HepG2 (cell line): Measurements from ENCODE around the gene KIRREL3.

Source experiments
- EZH2 ChIP-seq: conservative IDR thresholded peaks from 2 replicates; pipeline ENCODE4 v1.6.1; 2012; ENCODE audit warnings: mild to moderate bottlenecking, low read depth, low read length, moderate library complexity
- PHF21A ChIP-seq: sonication (generic); formaldehyde crosslinking; IDR thresholded peaks from 2 replicates; pipeline ENCODE4 v1.5.0; 2020; ENCODE audit warnings: mild to moderate bottlenecking, missing genetic modification reagents
- TCF7 ChIP-seq: sonication (generic); IDR thresholded peaks from 2 replicates; pipeline ENCODE4 v1.6.1; 2016; ENCODE audit warnings: antibody characterized with exemption, low read depth
- ZEB1 ChIP-seq: IDR thresholded peaks from 2 replicates; pipeline ENCODE4 v1.6.1; 2012; ENCODE audit warnings: mild to moderate bottlenecking, low read depth, inconsistent platforms; ENCODE audit not compliant: insufficient replicate concordance
- ZNF430 ChIP-seq: sonication (generic); formaldehyde crosslinking; IDR thresholded peaks from 2 replicates; pipeline ENCODE4 v1.9.0; 2021; ENCODE audit warnings: mild to moderate bottlenecking, missing genetic modification reagents
- TF ChIP-seq, protein P1 (sequence below): sonication (generic); formaldehyde crosslinking; IDR thresholded peaks from 2 replicates; pipeline ENCODE4 v1.4.0; 2020; ENCODE audit warnings: mild to moderate bottlenecking, missing genetic modification reagents
- TF ChIP-seq, protein P2 (sequence below): sonication (generic); formaldehyde crosslinking; IDR thresholded peaks from 2 replicates; pipeline ENCODE4 v1.4.0; 2020; ENCODE audit warnings: missing genetic modification reagents

- TF ChIP-seq EZH2 (no peak), ZNF430 (no peak), PHF21A (CRISPR knock-in tag) (no peak), TCF7 (no peak), ZEB1 (no peak)
- TF ChIP-seq, protein P1, sequence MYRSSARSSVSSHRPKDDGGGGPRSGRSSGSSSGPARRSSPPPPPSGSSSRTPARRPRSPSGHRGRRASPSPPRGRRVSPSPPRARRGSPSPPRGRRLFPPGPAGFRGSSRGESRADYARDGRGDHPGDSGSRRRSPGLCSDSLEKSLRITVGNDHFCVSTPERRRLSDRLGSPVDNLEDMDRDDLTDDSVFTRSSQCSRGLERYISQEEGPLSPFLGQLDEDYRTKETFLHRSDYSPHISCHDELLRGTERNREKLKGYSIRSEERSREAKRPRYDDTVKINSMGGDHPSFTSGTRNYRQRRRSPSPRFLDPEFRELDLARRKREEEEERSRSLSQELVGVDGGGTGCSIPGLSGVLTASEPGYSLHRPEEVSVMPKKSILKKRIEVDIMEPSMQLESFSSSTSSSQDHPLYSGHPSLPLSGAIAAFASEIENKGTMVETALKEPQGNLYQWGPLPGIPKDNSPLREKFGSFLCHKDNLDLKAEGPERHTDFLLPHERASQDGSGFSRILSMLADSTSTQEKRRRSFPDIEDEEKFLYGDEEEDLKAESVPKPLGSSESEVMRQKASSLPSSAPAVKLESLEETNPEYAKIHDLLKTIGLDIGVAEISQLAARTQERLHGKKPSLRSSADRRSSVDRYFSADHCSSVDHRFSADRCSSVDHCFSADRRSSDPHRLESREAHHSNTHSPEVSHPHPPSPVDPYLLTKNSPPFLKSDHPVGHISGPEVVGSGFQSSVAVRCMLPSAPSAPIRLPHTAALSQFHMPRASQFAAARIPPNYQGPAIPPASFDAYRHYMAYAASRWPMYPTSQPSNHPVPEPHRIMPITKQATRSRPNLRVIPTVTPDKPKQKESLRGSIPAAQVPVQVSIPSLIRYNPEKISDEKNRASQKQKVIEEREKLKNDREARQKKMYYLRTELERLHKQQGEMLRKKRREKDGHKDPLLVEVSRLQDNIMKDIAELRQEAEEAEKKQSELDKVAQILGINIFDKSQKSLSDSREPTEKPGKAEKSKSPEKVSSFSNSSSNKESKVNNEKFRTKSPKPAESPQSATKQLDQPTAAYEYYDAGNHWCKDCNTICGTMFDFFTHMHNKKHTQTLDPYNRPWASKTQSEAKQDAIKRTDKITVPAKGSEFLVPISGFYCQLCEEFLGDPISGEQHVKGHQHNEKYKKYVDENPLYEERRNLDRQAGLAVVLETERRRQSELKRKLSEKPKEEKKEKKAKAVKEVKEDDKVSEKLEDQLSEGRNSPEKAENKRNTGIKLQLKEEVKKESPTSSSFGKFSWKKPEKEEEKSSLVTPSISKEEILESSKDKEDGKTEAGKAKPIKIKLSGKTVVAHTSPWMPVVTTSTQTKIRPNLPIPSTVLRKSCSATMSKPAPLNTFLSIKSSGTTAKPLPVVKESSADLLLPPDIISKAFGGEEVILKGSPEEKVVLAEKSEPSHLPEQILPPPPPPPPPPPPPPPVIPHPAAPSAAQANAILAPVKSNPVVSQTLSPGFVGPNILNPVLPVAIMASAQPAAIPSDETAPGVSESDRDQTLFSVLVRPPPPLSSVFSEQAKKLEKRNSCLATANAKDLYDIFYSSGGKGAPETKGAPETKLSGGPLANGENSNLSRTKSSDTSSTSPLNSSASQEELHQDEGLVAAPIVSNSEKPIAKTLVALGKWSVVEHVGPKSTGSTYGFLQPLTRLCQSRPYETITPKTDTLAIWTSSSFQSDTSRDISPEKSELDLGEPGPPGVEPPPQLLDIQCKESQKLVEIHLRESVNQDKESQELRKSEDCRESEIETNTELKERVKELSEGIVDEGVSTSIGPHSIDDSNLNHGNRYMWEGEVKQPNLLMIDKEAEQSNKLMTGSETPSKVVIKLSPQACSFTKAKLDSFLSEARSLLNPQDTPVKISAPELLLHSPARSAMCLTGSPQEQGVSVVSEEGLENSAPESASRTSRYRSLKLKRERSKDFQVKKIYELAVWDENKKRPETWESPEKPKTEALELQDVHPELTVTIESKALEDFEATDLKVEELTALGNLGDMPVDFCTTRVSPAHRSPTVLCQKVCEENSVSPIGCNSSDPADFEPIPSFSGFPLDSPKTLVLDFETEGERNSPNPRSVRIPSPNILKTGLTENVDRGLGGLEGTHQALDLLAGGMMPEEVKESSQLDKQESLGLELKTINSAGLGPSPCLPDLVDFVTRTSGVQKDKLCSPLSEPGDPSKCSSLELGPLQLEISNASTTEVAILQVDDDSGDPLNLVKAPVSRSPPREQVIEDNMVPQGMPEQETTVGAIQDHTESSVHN (CRISPR knock-in tag), result no peak
- TF ChIP-seq, protein P2, sequence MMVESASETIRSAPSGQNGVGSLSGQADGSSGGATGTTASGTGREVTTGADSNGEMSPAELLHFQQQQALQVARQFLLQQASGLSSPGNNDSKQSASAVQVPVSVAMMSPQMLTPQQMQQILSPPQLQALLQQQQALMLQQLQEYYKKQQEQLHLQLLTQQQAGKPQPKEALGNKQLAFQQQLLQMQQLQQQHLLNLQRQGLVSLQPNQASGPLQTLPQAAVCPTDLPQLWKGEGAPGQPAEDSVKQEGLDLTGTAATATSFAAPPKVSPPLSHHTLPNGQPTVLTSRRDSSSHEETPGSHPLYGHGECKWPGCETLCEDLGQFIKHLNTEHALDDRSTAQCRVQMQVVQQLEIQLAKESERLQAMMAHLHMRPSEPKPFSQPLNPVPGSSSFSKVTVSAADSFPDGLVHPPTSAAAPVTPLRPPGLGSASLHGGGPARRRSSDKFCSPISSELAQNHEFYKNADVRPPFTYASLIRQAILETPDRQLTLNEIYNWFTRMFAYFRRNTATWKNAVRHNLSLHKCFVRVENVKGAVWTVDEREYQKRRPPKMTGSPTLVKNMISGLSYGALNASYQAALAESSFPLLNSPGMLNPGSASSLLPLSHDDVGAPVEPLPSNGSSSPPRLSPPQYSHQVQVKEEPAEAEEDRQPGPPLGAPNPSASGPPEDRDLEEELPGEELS (CRISPR knock-in tag), result no peak
Observed at GRCh38 chr11:126655807-126656128, 344.8 kb downstream of the KIRREL3 start.
